HG03354 (cell line): ENCODE data around the gene RTP4.
A peak's percentile ranks its signal among the peaks of the same experiment; 100 is the strongest.
"Not testable (repeated sequence)": the region's sequence is repeated elsewhere in the genome, so short reads cannot be mapped to it uniquely, and the experiment has no call there.

ENCODE experiments used
- ATAC-seq: cut with Tn5 transposase; IDR thresholded peaks from one replicate; pipeline ENCODE4 v1.9.1; 2021; ENCODE audit warnings: mild to moderate bottlenecking; ENCODE audit not compliant: unreplicated experiment, poor library complexity, severe bottlenecking

The RTP4 gene

DNA sequence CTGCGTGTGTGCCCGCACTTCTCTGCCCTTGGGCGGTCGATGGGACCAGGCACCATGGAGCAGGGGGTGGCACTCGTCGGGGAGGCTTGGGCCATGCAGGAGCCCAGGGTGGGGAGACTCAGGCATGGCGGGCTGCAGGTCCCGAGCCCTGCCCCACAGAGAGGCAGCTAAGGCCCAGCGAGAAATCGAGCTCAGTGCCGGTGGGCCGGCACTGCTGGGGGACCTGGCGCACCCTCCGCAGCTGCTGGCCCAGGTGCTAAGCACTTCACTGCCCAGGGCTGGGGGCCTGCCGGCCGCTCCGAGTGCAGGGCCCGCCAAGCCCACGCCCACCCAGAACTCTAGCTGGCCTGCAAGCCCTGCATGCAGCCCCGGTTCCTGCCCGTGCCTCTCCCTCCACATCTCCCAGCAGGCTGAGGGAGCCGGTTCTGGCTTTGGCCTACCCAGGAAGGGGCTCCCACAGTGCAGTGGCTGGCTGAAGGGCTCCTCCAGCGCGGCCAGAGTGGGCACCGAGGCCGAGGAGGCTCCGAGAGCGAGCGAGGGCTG, 553 bp upstream of the RTP4 start:
- peak; percentile 8 for ATAC-seq

- ATAC-seq, result peak; percentile 41
Observed at GRCh38 chr3:187369089-187369447, 883 bp downstream of the RTP4 start.

- ATAC-seq, result no peak
Observed at GRCh38 chr3:187370051-187370450, 1.9 kb downstream of the RTP4 start.

- ATAC-seq, result no peak
Observed at GRCh38 chr3:187375581-187375980, 7.4 kb downstream of the RTP4 start.

DNA sequence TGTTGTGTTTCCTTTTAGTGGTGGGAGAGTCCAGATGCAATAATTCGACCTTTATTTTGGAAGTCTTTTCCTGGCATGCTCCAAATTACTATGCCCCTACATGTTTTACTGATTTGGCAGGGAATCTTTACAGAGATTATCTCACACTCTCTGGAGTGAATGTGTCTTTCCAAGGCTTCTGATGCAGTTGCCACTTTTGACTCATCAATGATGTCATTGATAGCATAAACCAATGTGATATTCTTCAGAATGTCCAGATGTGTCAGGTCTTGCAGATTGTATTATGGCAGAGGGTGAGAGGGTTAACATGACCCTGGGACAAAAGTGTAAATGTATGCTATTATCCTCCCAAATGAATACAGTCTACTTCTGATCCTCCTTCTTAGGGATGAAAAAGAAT, 9.7 kb downstream of the RTP4 start:
- ATAC-seq, result no peak

- ATAC-seq, result no peak
Observed at GRCh38 chr3:187382609-187383151, 14.5 kb downstream of the RTP4 start.

- no peak for ATAC-seq
Observed at GRCh38 chr3:187383246-187383645, 15.1 kb downstream of the RTP4 start.

GRCh38 chr3:187385296-187385695, 17.1 kb downstream of the RTP4 start:
- no peak for ATAC-seq

GRCh38 chr3:187396661-187397060, 28.5 kb downstream of the RTP4 start:
- ATAC-seq, result no peak

- ATAC-seq, result no peak
Observed at GRCh38 chr3:187398955-187399354, 30.8 kb downstream of the RTP4 start.

DNA sequence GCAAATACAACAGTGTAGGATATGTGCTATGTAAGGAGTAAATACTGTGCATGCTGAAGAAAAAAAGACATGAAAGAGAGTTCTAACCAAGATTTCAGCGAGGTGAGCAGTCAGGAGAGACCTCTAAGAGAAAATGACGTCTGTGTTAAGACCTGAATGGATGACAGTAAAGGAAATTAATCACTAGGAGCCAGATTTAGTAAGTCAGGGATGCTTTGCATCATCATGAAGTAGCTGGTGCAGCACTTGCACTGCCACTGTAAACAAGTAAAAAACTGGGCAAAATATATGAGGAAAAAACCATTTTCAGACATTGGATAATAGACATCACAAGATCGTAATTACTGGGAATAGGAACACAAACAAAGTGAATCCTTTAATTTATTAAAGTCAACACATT, 32.6 kb downstream of the RTP4 start:
- no peak for ATAC-seq

DNA sequence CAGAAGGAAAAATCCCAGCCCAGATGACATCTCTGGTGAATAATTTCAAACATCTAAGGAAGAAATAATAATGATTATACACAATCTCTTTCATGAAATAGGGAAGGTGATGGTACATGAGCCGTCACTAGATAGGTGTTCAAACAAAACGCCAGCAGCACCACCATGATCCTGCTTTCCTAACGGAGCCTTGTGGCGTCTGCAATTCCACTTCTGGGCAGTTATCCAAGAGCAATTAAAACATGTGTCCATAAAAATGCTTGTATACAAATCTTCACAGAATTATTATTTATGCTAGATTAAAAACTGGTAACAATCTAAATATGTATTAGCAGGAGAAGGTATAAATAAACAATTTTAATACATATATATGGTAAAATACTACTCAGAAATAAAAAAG, 33.7 kb downstream of the RTP4 start:
- ATAC-seq, result no peak

DNA sequence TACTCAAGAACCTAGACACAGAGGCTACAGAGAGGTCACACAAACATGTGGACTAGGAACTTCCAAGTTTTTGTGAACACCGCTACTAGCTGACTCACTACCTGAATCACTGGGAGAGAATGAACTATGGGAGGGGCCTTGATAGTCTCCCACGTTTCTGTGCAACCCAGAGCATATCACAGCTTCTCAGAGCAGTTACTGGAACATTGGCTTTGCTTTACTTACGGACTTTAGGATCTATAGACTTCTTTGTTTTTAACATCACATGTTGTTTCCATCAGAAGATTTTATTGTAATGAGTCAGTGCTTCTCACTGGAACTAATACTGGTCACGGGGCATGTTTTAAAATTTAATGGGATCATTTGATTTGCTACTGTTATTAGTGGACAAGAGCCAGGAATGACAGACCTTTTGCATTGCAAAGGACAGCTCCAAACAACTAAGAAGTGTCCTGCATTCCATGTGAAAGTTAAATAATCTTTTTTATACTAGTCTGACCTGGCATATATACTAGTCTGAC, 35.6 kb downstream of the RTP4 start:
- no peak for ATAC-seq

- ATAC-seq, result no peak
Observed at GRCh38 chr3:187406927-187407326, 38.7 kb downstream of the RTP4 start.

DNA sequence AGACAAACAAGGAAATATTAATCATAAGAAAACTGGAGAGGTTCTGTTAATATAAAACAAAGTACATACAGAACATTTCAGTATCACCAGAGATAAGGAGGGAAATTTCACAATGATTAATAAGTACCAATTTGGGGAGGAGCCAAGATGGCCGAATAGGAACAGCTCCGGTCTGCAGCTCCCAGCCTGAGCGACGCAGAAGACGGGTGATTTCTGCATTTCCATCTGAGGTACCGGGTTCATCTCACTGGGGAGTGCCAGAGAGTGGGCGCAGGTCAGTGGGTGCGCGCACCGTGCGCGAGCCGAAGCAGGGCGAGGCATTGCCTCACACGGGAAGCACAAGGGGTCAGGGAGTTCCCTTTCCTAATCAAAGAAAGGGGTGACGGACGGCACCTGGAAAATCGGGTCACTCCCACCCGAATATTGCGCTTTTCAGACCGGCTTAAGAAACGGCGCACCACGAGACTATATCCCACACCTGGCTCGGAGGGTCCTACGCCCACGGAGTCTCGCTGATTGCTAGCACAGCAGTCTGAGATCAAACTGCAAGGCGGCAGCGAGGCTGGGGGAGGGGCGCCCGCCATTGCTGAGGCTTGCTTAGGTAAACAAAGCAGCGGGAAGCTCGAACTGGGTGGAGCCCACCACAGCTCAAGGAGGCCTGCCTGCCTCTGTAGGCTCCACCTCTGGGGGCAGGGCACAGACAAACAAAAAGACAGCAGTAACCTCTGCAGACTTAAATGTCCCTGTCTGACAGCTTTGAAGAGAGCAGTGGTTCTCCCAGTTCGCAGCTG, 44.0 kb downstream of the RTP4 start:
- ATAC-seq, result not testable (repeated sequence)
